ENCODE results near the gene ARHGEF19. TPM values are rescaled to one million over a fixed set of nuclear protein-coding genes. Genes with fewer than 3 reads are reported as not detected.

Gene ARHGEF19
- total and polyA plus RNA-seq, 3 experiments from 2014 or later = 6.8 to 12.7 (median 7.8) TPM

- ChIA-PET POLR2A (interaction anchor here (1.0 kb wide), 1 partner anchor 110 kb away, joined by 4 read pairs; no protein-coding TSS in a partner anchor), CTCF (interaction anchor here (0.9 to 8.7 kb wide), 5 partner anchors 27 to 121 kb away, joined by 3 to 196 read pairs (median 10); partner anchors contain the start of gene FAM131C)
- Histone ChIP-seq H3K9me3 (ENCODE audit: low read length) (no peaks in the 10 kb centered on the region), H3K27ac (ENCODE audit: low read depth, low read length) (no peak overlapping the region), H3K4me1 (ENCODE audit: insufficient read depth, low read length) (no peaks in the 10 kb centered on the region), H3K27me3 (ENCODE audit: insufficient read depth, low read length, poor library complexity, severe bottlenecking) (no peaks in the 10 kb centered on the region), H3K36me3 (ENCODE audit: insufficient read depth, low read length) (no peaks in the 10 kb centered on the region), H3K4me3 (ENCODE audit: low read length) (no peak overlapping the region)
- H3K4me1 Mint-ChIP-seq = peaks cover 0 to 5% (median 4%) of the 10 kb centered on the region in 3 donors
- H3K27me3 Mint-ChIP-seq = peaks cover 3 to 13% of the 10 kb centered on the region in 2 donors
- no peak overlapping the region for H3K4me3 Mint-ChIP-seq
- no peaks in the 10 kb centered on the region for H3K36me3 Mint-ChIP-seq
- no peaks in the 10 kb centered on the region for H3K9me3 Mint-ChIP-seq
- peak overlapping the region in 2 of 8 donors; percentile 17 to 60 for H3K27ac Mint-ChIP-seq
- no peak for DNase-seq
These were observed 23.4 kb downstream of the ARHGEF19 start for GRCh38 chr1:16189003-16189402.

DNA sequence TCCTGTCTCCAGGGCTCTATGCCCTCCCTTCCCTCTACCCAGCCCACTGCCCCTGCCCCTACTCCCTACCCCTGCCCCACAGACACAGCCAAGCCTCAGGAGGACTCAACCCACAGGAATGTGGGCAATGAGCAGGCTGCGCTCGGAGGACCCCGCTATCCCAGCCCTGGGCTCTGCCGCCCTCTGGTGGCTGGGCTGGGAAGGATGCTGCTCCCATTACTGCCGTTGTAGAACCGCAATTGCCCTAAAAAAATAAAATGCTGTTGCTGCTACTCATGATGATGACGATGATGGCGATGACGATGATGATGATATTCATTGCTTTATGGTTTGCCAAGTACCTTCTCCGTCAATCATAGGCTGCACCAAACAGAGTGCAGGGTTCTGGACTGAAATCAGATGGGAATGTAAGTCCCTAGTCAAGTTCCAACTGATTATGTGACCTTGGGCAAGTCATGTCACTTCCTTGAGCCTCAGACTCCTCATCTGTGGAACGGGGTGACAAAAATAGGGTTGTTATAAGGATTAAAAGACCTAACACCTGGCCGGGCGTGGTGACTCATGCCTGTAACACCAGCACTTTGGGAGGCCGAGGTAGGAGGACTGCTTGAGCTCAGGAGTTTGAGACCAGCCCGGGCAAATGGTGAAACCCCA, 24.6 kb downstream of the ARHGEF19 start:
- Histone ChIP-seq H3K36me3 (ENCODE audit: insufficient read depth, low read length) (no peaks in the 10 kb centered on the region), H3K4me1 (ENCODE audit: insufficient read depth, low read length) (no peaks in the 10 kb centered on the region), H3K9me3 (ENCODE audit: low read length) (no peaks in the 10 kb centered on the region), H3K27ac (ENCODE audit: low read depth, low read length) (no peak overlapping the region), H3K4me3 (ENCODE audit: low read length) (no peak overlapping the region), H3K27me3 (ENCODE audit: insufficient read depth, low read length, poor library complexity, severe bottlenecking) (no peaks in the 10 kb centered on the region)
- DNase-seq = peak; percentile 68 to 79 (median 72)
- Mint-ChIP-seq H3K27ac (peak overlapping the region in 2 of 8 donors; percentile 36 to 51), H3K9me3 (no peaks in the 10 kb centered on the region), H3K4me3 (no peak overlapping the region), H3K36me3 (no peaks in the 10 kb centered on the region), H3K27me3 (peaks cover 3 to 13% of the 10 kb centered on the region in 2 donors), H3K4me1 (peaks cover 0 to 5% (median 4%) of the 10 kb centered on the region in 3 donors)
- ChIA-PET POLR2A (interaction anchor here (1.0 to 1.4 kb wide), 2 partner anchors 109 kb away, joined by 4 read pairs; no protein-coding TSS in a partner anchor), CTCF (interaction anchor here (0.6 to 8.7 kb wide), 10 partner anchors 12 to 118 kb away, joined by 3 to 196 read pairs (median 8); partner anchors contain the start of gene FAM131C)

- Histone ChIP-seq H3K27ac (ENCODE audit: low read depth, low read length) (no peak overlapping the region), H3K36me3 (ENCODE audit: insufficient read depth, low read length) (no peaks in the 10 kb centered on the region), H3K4me1 (ENCODE audit: insufficient read depth, low read length) (no peaks in the 10 kb centered on the region), H3K27me3 (ENCODE audit: insufficient read depth, low read length, poor library complexity, severe bottlenecking) (no peaks in the 10 kb centered on the region), H3K4me3 (ENCODE audit: low read length) (no peak overlapping the region), H3K9me3 (ENCODE audit: low read length) (no peaks in the 10 kb centered on the region)
- H3K27me3 Mint-ChIP-seq = peaks cover 2 to 13% of the 10 kb centered on the region in 2 donors
- no peaks in the 10 kb centered on the region for H3K9me3 Mint-ChIP-seq
- CTCF ChIA-PET = interaction anchor here (0.6 to 8.7 kb wide), 13 partner anchors 8 to 395 kb away, joined by 3 to 196 read pairs (median 4); partner anchors contain the start of genes EPHA2 and FAM131C
- no peaks in the 10 kb centered on the region for H3K36me3 Mint-ChIP-seq
- H3K27ac Mint-ChIP-seq = no peak overlapping the region
- H3K4me3 Mint-ChIP-seq = no peak overlapping the region
- peaks cover 0 to 5% (median 4%) of the 10 kb centered on the region in 3 donors for H3K4me1 Mint-ChIP-seq
- no peak for DNase-seq
- POLR2A ChIA-PET = interaction anchor here (1.4 kb wide), 1 partner anchor 108 kb away, joined by 4 read pairs; no protein-coding TSS in a partner anchor
These were observed 25.7 kb downstream of the ARHGEF19 start for GRCh38 chr1:16186655-16187235.

DNA sequence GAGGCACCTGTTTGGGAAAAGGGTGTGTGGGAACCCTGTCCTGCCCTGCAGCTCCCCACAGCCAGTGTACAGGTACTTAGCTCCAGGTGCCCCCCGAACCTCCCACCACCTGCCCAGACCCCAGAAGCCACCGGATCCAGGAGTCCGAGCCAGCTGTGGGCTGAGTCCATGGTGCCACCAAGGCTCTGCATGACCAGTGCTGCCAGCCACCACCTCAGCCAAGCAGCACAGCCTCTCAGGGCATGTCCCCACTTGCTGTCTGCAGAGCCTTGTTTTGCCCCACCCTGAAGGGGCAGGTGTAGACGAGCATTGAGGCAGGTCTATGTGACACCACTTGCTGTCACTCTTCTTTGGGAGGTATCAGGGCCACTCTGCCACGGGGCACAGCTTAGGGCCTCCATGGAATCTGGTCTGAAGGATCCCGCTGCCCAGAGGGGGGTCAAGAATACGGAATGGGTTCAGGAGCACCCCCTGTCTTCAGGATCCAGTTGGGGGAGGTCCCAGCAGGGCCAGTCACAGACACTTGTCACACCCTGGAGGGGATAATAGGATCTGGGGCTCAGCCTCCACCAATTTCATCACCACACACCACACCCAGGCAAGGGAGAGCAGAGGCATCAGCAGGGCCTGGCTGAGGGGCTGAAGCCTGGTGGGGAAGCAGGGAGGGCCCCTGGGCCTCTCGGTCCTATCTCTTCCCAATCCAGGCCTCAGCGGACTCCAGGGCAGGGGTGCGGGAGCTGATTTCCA, 27.7 kb downstream of the ARHGEF19 start:
- Mint-ChIP-seq H3K36me3 (no peaks in the 10 kb centered on the region), H3K9me3 (no peaks in the 10 kb centered on the region), H3K27me3 (peaks cover 2 to 10% of the 10 kb centered on the region in 2 donors), H3K4me3 (no peak overlapping the region), H3K4me1 (peaks cover 0 to 5% (median 4%) of the 10 kb centered on the region in 3 donors), H3K27ac (no peak overlapping the region)
- POLR2A ChIA-PET = no interaction called here
- Histone ChIP-seq H3K36me3 (ENCODE audit: insufficient read depth, low read length) (no peaks in the 10 kb centered on the region), H3K27me3 (ENCODE audit: insufficient read depth, low read length, poor library complexity, severe bottlenecking) (no peaks in the 10 kb centered on the region), H3K27ac (ENCODE audit: low read depth, low read length) (no peak overlapping the region), H3K4me1 (ENCODE audit: insufficient read depth, low read length) (no peaks in the 10 kb centered on the region), H3K4me3 (ENCODE audit: low read length) (no peak overlapping the region), H3K9me3 (ENCODE audit: low read length) (no peaks in the 10 kb centered on the region)
- no peak for DNase-seq
- CTCF ChIA-PET = interaction anchor here (1.5 to 8.7 kb wide), 2 partner anchors 59 to 104 kb away, joined by 4 to 196 read pairs; no protein-coding TSS in a partner anchor

GRCh38 chr1:16183765-16184556, 28.5 kb downstream of the ARHGEF19 start:
- peaks cover 0 to 5% (median 4%) of the 10 kb centered on the region in 3 donors for H3K4me1 Mint-ChIP-seq
- peaks cover 2 to 5% of the 10 kb centered on the region in 2 donors for H3K27me3 Mint-ChIP-seq
- POLR2A ChIA-PET = no interaction called here
- H3K36me3 Mint-ChIP-seq = no peaks in the 10 kb centered on the region
- CTCF ChIA-PET = interaction anchor here (8.7 kb wide), 1 partner anchor 103 kb away, joined by 196 read pairs; no protein-coding TSS in a partner anchor
- Histone ChIP-seq H3K36me3 (ENCODE audit: insufficient read depth, low read length) (no peaks in the 10 kb centered on the region), H3K9me3 (ENCODE audit: low read length) (no peaks in the 10 kb centered on the region), H3K27me3 (ENCODE audit: insufficient read depth, low read length, poor library complexity, severe bottlenecking) (no peaks in the 10 kb centered on the region), H3K4me3 (ENCODE audit: low read length) (no peak overlapping the region), H3K27ac (ENCODE audit: low read depth, low read length) (no peak overlapping the region), H3K4me1 (ENCODE audit: insufficient read depth, low read length) (no peaks in the 10 kb centered on the region)
- no peak for DNase-seq
- no peaks in the 10 kb centered on the region for H3K9me3 Mint-ChIP-seq
- H3K4me3 Mint-ChIP-seq = no peak overlapping the region
- no peak overlapping the region for H3K27ac Mint-ChIP-seq

DNA sequence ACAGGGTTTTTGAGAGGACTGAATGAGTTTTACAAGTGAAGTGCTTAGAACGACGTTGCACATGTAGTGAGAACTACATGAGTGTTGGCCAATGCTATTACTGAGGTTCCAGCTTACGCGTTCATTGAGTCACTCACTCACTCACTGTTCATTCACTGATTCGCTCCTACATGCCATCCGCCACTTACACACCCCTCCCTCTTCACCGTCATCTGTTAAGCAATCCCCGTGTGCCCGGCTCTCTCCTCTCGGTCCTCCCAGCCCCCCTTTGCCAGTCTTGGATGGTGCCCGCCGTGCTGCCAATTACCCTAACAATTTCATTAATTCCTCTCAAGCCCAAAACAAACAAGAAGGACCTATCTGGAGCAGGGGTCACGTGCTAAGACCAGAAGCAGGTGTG, 29.3 kb downstream of the ARHGEF19 start:
- Mint-ChIP-seq H3K4me3 (no peak overlapping the region), H3K4me1 (peaks cover 0 to 5% (median 4%) of the 10 kb centered on the region in 3 donors), H3K27me3 (peaks cover 1 to 3% of the 10 kb centered on the region in 2 donors), H3K9me3 (no peaks in the 10 kb centered on the region), H3K27ac (no peak overlapping the region), H3K36me3 (no peaks in the 10 kb centered on the region)
- H3K4me1 ChIP-seq (ENCODE audit: insufficient read depth, low read length) = no peaks in the 10 kb centered on the region
- H3K27me3 ChIP-seq (ENCODE audit: insufficient read depth, low read length, poor library complexity, severe bottlenecking) = no peaks in the 10 kb centered on the region
- CTCF ChIA-PET = interaction anchor here (0.9 kb wide), 1 partner anchor 101 kb away, joined by 5 read pairs; no protein-coding TSS in a partner anchor
- H3K4me3 ChIP-seq (ENCODE audit: low read length) = no peak overlapping the region
- no peak for DNase-seq
- H3K36me3 ChIP-seq (ENCODE audit: insufficient read depth, low read length) = no peaks in the 10 kb centered on the region
- POLR2A ChIA-PET = no interaction called here
- no peak overlapping the region for H3K27ac ChIP-seq (ENCODE audit: low read depth, low read length)
- no peaks in the 10 kb centered on the region for H3K9me3 ChIP-seq (ENCODE audit: low read length)

DNA sequence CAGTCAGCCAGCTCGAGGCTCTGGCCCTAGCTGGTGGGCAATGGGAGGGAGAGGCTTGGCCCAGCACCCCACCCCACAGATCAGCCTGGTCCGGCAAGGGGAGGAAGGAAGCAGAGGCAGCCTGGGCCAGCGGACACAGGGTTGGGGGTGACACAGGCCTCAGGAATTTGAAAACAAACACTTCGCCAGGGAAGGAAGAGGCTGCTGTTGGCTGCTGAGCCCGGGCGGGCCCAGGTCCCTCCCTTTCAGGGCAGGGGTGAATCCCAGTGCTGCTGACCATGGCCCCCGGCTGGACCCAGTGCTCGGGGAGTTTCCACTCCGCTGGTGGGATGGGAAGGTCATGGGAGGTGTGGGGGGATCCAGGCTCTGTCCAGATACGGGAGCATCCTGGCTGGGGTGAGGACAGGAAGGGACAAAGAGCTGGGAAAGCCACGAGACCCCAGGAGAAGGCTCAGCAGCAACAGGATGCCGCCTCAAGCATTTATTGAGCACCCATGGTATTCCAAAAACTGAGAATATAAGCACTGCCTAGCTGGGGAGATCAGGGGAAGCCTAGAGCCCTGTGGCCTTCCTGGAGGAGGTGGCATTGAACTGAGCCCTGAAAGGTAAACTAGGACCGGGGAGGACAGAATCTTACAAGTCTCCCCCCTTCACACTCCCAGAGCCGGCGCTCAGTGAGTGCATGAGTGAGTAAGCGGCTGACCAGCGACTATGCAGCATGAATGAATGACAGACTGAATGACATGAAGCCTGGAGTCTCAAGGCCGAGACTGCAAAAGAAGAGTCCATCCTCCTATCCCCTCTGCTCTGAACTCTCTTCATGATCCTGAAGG, 30.3 kb downstream of the ARHGEF19 start:
- H3K4me3 ChIP-seq (ENCODE audit: low read length) = no peak overlapping the region
- no peaks in the 10 kb centered on the region for H3K36me3 ChIP-seq (ENCODE audit: insufficient read depth, low read length)
- H3K4me3 Mint-ChIP-seq = no peak overlapping the region
- no peaks in the 10 kb centered on the region for H3K36me3 Mint-ChIP-seq
- no peak overlapping the region for H3K27ac ChIP-seq (ENCODE audit: low read depth, low read length)
- H3K4me1 ChIP-seq (ENCODE audit: insufficient read depth, low read length) = no peaks in the 10 kb centered on the region
- DNase-seq = no peak
- H3K9me3 Mint-ChIP-seq = no peaks in the 10 kb centered on the region
- ChIA-PET POLR2A (no interaction called here), CTCF (interaction anchor here (0.9 to 1.7 kb wide), 3 partner anchors 100 to 103 kb away, joined by 3 to 8 read pairs (median 5); no protein-coding TSS in a partner anchor)
- peak overlapping the region in 1 of 8 donors; percentile 17 for H3K27ac Mint-ChIP-seq
- H3K27me3 ChIP-seq (ENCODE audit: insufficient read depth, low read length, poor library complexity, severe bottlenecking) = no peaks in the 10 kb centered on the region
- H3K4me1 Mint-ChIP-seq = no peaks in the 10 kb centered on the region
- no peaks in the 10 kb centered on the region for H3K9me3 ChIP-seq (ENCODE audit: low read length)
- peaks cover 0 to 3% of the 10 kb centered on the region in 2 donors for H3K27me3 Mint-ChIP-seq

All from CD8-positive, alpha-beta memory T cell (primary cell).